Measurements from ENCODE around the gene SNED1.

SNED1 gene

GRCh38 chr2:240960309-240960970, 38.0 kb upstream of the SNED1 start:
- no peak for DNase-seq

GRCh38 chr2:240960971-240961876, 37.2 kb upstream of the SNED1 start:
- DNase-seq, result no peak

- no peak for DNase-seq
Measured at GRCh38 chr2:240961910-240962299, 36.5 kb upstream of the SNED1 start.

GRCh38 chr2:240962300-240963064, 35.9 kb upstream of the SNED1 start:
- DNase-seq, result no peak

- DNase-seq, result no peak
Measured at GRCh38 chr2:240963065-240963867, 35.2 kb upstream of the SNED1 start.

GRCh38 chr2:240963868-240964703, 34.3 kb upstream of the SNED1 start:
- DNase-seq, result no peak

- no peak for DNase-seq
Measured at GRCh38 chr2:240964704-240965295, 33.6 kb upstream of the SNED1 start.

GRCh38 chr2:240965296-240965904, 33.0 kb upstream of the SNED1 start:
- DNase-seq, result no peak

- no peak for DNase-seq
Measured at GRCh38 chr2:240965905-240966456, 32.4 kb upstream of the SNED1 start.

GRCh38 chr2:240966457-240966905, 31.9 kb upstream of the SNED1 start:
- DNase-seq, result no peak

- no peak for DNase-seq
Measured at GRCh38 chr2:240966906-240967680, 31.3 kb upstream of the SNED1 start.

GRCh38 chr2:240967681-240968621, 30.5 kb upstream of the SNED1 start:
- DNase-seq, result no peak

GRCh38 chr2:240968731-240969624, 29.4 kb upstream of the SNED1 start:
- no peak for DNase-seq

- no peak for DNase-seq
Measured at GRCh38 chr2:240970104-240970503, 28.3 kb upstream of the SNED1 start.

GRCh38 chr2:240970816-240971215, 27.6 kb upstream of the SNED1 start:
- DNase-seq, result no peak

GRCh38 chr2:240972201-240972600, 26.2 kb upstream of the SNED1 start:
- no peak for DNase-seq

Data from DMS 273 treated with DMSO at 0.1 percent for 48 hours (cell line).